Sigmoid colon (tissue), 7 donors: ENCODE measurements around the gene C16orf87. TPM values are rescaled to one million over a fixed set of nuclear protein-coding genes. Genes with fewer than 3 reads are reported as not detected.

ENCODE experiments used
- DNase-seq: peaks from one replicate; pipeline ENCODE4 v3.0.0-alpha.2; 2019
- H3K27ac ChIP-seq, 4 donors: fragments of 200-600 bp; sonication (generic); one replicate each; pipeline ENCODE4 v1.5.1; 2016 to 2019; ENCODE audit warnings: mild to moderate bottlenecking in 1 of 4
- H3K27me3 ChIP-seq, 3 donors: fragments of 200-600 bp; sonication (generic); one replicate each; pipeline ENCODE4 v1.5.1; 2019; ENCODE audit warnings: mild to moderate bottlenecking in 1 of 3
- H3K36me3 ChIP-seq, 4 donors: fragments of 200-600 bp; sonication (generic); one replicate each; pipeline ENCODE4 v1.5.1; 2016 to 2019
- H3K4me1 ChIP-seq, 4 donors: fragments of 200-600 bp; sonication (generic); one replicate each; pipeline ENCODE4 v1.5.1; 2017 to 2019
- H3K4me3 ChIP-seq, 4 donors: fragments of 200-600 bp; sonication (generic); one replicate each; pipeline ENCODE4 v1.5.1; 2017 to 2019; ENCODE audit warnings: mild to moderate bottlenecking in 2 of 4, moderate library complexity in 1 of 4
- H3K9me3 ChIP-seq, 4 donors: fragments of 200-600 bp in 3 of 4; sonication (generic) in 3 of 4; one replicate each; pipeline versions ENCODE4 v1.5.1 to v1.6.1; 2013 to 2019
- EP300 ChIP-seq, 4 donors: sonication (generic); formaldehyde crosslinking; IDR thresholded peaks; one replicate each; pipeline ENCODE4 v1.6.1; 2017; ENCODE audit warnings: antibody characterized with exemption in 4 of 4
- POLR2A ChIP-seq, 2 donors: fragments of 450-650 bp; IDR thresholded peaks; one replicate each; pipeline ENCODE4 v1.6.1; 2016; ENCODE audit warnings: antibody characterized with exemption in 2 of 2, mild to moderate bottlenecking in 2 of 2, moderate library complexity in 2 of 2
- POLR2AphosphoS5 ChIP-seq, 4 donors: sonication (generic); formaldehyde crosslinking; IDR thresholded peaks; one replicate each; pipeline ENCODE4 v1.6.1; 2017; ENCODE audit warnings: antibody characterized with exemption in 4 of 4
- whole genome bisulfite sequencing, 2 donors: extraction: QIAGEN DNeasy Blood & Tissue Kit; methylation state at CpG; one replicate each; pipeline ENCODE4 v1.1.7; 2013; 5-methylcytosine and 5-hydroxymethylcytosine counted together
- intact Hi-C: fragments of 100-400 bp; cut with DNase I; formaldehyde crosslinking; loops from one replicate; pipeline ENCODE4 v1.15.1; 2023
- polyA plus RNA-seq, 3 donors: library from polyadenylated mRNA; stranded (reverse); fragments of 200-250 nt; gene quantifications; one replicate each; pipeline ENCODE4 v1.2.3, GENCODE V29; 2013
- small RNA-seq, 3 donors: library from RNA; depleted of rRNA; stranded (forward); fragments of <200 nt; gene quantifications; one replicate each; pipeline ENCODE3, GENCODE V24; 2016
- total RNA-seq, 4 donors: library from RNA; depleted of rRNA; stranded (reverse); fragments of >200 nt; gene quantifications; one replicate each; pipeline ENCODE4 v1.1.0, GENCODE V29; 2016
- TF ChIP-seq, protein P1 (sequence below), 4 experiments: fragments of 450-650 bp in 3 of 4; fragments of 200-600 bp in 1 of 4; IDR thresholded peaks; one replicate each; pipeline ENCODE4 v1.5.1; 2016 to 2019; ENCODE audit warnings: antibody characterized with exemption in 4 of 4, mild to moderate bottlenecking in 3 of 4, moderate library complexity in 2 of 4
- donor health status: healthy with polysubstance abuse.
- donor health status: Bipolar disorder and iron deficiency.
- donor health status: healthy.

C16orf87 gene
- total and polyA plus RNA-seq, 7 donors: 5.0 to 10.5 (median 6.0) TPM

DNA sequence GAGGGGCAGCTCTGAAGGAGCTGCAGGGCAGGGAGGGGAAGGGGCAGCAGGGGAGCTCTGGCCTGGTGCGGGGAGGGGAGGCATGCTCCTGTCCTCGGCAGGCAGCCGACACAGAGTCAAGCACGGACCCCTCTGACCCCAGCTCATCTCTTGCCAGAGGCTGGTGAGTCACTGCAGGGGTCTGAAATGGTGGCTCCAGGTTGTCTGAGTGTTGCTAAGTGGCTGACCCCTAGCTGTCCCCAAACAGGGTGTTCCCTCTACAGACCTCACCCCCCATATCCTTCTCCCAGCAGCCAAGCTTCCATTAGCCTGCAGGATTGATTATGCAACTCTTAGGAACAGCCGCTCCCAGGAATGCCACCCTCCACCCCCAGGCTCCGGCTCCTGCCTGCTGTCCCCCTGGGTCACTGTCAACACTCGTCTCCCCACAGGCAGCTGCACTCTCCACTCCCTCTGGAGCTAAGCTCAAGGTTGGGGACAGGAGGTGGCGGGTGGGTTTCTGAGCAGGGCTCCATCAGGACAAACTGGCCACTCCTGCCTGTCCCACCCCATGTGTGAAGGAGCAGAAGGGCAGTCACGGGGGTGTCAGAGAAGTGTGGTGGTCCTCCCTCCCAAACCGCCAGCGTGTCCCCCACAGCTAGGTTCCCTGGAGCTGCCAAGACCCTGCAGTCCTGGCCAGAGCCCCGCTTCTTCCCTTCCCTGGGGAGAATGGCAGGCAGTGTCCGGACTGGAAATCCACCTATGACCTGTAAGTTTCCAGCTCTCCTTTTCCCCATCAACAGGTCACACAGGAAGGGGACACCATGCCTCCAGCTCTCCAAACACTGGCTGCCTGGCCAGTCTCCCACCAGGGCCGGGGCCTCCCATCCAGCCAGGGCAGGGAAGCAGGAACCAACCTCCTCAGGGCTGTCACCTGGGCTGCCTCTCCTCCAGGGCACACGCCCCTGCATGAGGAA is 83.9 kb downstream of the C16orf87 start:
- intact Hi-C loops: no loop called here

More for the DNA sequence above, 83.9 kb downstream of the C16orf87 start:
- H3K27me3 ChIP-seq: no peaks in the 10 kb centered on the region
- H3K9me3 ChIP-seq: no peaks in the 10 kb centered on the region
- WGBS, 2 donors: 78 to 84% methylated on average over 15 of the region's 15 CpGs
- no peaks in the 10 kb centered on the region for H3K36me3 ChIP-seq
- H3K4me1 ChIP-seq: peaks cover 0 to 5% (median 0%) of the 10 kb centered on the region in 4 donors
- TF ChIP-seq EP300 (IDR thresholded peaks at IDR 0.05) (no peak), POLR2A (IDR thresholded peaks at IDR 0.05) (no peak), POLR2AphosphoS5 (IDR thresholded peaks at IDR 0.05) (no peak)
- TF ChIP-seq, protein P1, sequence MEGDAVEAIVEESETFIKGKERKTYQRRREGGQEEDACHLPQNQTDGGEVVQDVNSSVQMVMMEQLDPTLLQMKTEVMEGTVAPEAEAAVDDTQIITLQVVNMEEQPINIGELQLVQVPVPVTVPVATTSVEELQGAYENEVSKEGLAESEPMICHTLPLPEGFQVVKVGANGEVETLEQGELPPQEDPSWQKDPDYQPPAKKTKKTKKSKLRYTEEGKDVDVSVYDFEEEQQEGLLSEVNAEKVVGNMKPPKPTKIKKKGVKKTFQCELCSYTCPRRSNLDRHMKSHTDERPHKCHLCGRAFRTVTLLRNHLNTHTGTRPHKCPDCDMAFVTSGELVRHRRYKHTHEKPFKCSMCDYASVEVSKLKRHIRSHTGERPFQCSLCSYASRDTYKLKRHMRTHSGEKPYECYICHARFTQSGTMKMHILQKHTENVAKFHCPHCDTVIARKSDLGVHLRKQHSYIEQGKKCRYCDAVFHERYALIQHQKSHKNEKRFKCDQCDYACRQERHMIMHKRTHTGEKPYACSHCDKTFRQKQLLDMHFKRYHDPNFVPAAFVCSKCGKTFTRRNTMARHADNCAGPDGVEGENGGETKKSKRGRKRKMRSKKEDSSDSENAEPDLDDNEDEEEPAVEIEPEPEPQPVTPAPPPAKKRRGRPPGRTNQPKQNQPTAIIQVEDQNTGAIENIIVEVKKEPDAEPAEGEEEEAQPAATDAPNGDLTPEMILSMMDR (IDR thresholded peaks at IDR 0.05): no peak
- DNase-seq: no peak
- H3K27ac ChIP-seq: no peak overlapping the region
- H3K4me3 ChIP-seq: no peak overlapping the region

Small RNA genes lying within 50 kb of the gene (small RNA-seq; reads per million reads assigned to genes)
- 0 reads per million in 3 donors for gene AC007225.2

Other genes with a start within 250 kb of the C16orf87 start
- under 1 TPM; 0.36 to 0.83 (median 0.60) TPM for gene SHCBP1, start 209.8 kb downstream of the C16orf87 start, total RNA-seq
- 1 to 10 TPM in 2 of 3 donors, under 1 TPM in 1; 0.60 to 6.8 (median 1.8) TPM for gene SHCBP1, start 209.8 kb downstream of the C16orf87 start, polyA plus RNA-seq
- gene VPS35, start 142.0 kb downstream of the C16orf87 start, total RNA-seq: 10 to 100 TPM; 44.4 to 61.8 (median 59.2) TPM
- gene VPS35, start 142.0 kb downstream of the C16orf87 start, polyA plus RNA-seq: 10 to 100 TPM; 28.7 to 43.7 (median 43.2) TPM
- 1 to 10 TPM in 2 of 4 donors, under 1 TPM in 2; 0.33 to 2.5 (median 0.83) TPM for gene ORC6, start 141.5 kb downstream of the C16orf87 start, total RNA-seq
- 1 to 10 TPM; 2.4 to 9.2 (median 6.7) TPM for gene ORC6, start 141.5 kb downstream of the C16orf87 start, polyA plus RNA-seq
- under 1 TPM in 3 of 4 donors, not detected in 1; under 0.01 to 0.16 (median 0.14) TPM for gene MYLK3, start 82.8 kb downstream of the C16orf87 start, total RNA-seq
- under 1 TPM; under 0.01 to 0.07 (median under 0.01) TPM for gene MYLK3, start 82.8 kb downstream of the C16orf87 start, polyA plus RNA-seq
- gene GPT2, start 53.2 kb upstream of the C16orf87 start, total RNA-seq: 10 to 100 TPM in 2 of 4 donors, 1 to 10 TPM in 2; 3.3 to 17.1 (median 10.7) TPM
- 10 to 100 TPM; 12.6 to 28.7 (median 27.4) TPM for gene GPT2, start 53.2 kb upstream of the C16orf87 start, polyA plus RNA-seq
- gene DNAJA2, start 142.5 kb upstream of the C16orf87 start, total RNA-seq: 10 to 100 TPM; 59.0 to 68.7 (median 60.7) TPM
- 10 to 100 TPM; 33.6 to 55.7 (median 37.7) TPM for gene DNAJA2, start 142.5 kb upstream of the C16orf87 start, polyA plus RNA-seq